Measurements from ENCODE around the gene LITAF.
A peak's percentile ranks its signal among the peaks of the same experiment; 100 is the strongest.

Gene LITAF

DNA sequence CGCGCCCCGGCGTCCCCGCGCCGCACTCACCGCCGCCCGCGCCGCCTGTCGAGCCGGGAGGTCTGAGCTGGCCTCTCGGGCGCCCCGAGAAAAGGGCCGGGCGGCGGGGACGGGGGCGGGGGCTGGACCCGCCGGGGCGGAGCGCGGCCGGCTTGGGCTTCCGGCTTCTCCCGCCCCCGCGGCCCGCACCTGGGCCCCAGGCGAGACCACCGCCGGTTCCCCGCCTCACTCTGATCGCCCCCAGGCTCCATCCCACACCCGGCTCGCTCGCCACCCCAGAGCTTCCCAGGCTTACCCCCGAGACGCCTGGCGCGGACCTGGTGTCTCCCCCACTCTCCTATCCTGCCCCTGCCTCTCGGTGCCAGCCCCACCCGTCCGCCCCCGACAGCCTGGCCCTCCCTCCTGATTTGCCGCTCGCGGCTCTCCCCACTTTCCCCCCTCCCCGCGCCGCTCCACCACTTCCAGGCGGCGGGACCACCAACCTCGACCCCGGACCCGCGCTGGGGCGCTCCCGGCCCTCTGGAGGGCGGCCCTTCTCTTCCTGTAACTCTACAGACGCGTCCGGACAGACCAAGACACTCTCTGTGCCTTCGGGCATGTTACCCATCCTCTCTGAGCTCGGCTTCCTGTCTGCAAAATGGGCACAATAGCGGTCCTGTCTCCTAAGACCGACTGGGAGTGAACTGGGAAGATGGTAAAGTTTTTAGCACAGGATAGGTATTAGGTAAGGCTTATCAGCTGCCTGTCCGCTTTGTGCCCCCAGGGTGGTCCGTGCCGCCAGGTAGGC lies at the start of gene LITAF:
LITAF (minus strand) TSS at position 64 of the 787 bp plus-strand sequence. CDS start 30,189 bp downstream, outside the sequence.
- peak; percentile 24 for DNase-seq (ENCODE audit: extremely low read depth, low read depth)
- TF ChIP-seq CTCF (IDR thresholded peaks at IDR 0.05; ENCODE audit: low read depth, low read length): peak; percentile 10

DNA sequence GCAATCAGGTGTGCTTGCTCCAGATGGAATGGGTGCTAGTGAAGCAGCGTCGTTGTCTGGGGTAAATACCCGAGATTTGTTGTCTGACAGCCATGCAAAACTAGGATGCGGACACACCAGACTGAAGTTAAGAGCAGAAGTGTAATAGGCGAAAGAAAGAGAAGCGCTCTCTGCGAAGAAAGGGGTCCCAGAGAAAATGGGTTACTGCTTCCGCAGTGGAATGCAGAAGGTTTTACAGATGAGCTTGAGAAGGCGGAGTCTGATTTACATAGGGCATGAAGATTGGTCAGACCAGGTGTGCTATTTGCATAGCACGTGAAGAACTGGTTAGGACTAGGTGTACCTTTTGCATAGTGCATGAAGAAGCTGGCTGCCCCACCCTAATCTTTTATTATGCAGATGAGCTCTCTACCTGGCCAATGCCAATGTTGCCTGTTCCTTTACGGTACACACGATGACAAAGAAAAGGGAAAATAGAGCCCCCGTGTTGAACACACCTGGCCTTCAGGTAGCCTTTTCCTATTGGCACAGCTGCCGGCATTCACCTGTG lies 49.5 kb upstream of the LITAF start:
- no peak for DNase-seq (ENCODE audit: extremely low read depth, low read depth)
- TF ChIP-seq CTCF (IDR thresholded peaks at IDR 0.05; ENCODE audit: low read depth, low read length): no peak

DNA sequence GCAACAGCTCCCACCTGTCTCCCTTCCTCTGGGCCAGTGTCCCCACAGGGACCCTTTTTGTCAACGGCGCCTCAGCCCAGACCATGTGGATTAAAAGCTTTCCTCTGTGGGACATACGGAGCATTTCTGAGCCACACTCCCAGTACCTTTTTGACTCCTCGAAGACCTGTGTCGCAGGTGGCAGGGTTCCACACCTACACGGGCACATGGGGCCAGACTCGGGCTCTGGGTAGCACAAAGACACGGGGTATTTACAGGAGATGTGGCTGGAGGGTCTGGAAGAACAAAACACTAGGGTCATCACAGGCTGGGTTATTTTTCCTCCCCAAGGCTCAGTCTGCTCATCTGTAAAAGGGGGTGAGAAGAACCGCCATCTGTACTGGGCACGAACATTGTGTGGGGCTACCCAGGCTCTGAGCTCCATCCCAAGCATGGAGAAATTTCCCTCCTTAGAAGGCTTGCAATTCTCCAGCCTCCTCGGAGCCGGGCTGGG lies 49.0 kb upstream of the LITAF start:
- no peak for TF ChIP-seq CTCF (IDR thresholded peaks at IDR 0.05; ENCODE audit: low read depth, low read length)
- no peak for DNase-seq (ENCODE audit: extremely low read depth, low read depth)

GRCh38 chr16:11635113-11635652 lies 48.5 kb upstream of the LITAF start:
- no peak for TF ChIP-seq CTCF (IDR thresholded peaks at IDR 0.05; ENCODE audit: low read depth, low read length)

GRCh38 chr16:11634312-11634711 lies 47.6 kb upstream of the LITAF start:
- DNase-seq (ENCODE audit: extremely low read depth, low read depth): no peak

More at GRCh38 chr16:11635113-11635652, 48.5 kb upstream of the LITAF start:
- no peak for DNase-seq (ENCODE audit: extremely low read depth, low read depth)

DNA sequence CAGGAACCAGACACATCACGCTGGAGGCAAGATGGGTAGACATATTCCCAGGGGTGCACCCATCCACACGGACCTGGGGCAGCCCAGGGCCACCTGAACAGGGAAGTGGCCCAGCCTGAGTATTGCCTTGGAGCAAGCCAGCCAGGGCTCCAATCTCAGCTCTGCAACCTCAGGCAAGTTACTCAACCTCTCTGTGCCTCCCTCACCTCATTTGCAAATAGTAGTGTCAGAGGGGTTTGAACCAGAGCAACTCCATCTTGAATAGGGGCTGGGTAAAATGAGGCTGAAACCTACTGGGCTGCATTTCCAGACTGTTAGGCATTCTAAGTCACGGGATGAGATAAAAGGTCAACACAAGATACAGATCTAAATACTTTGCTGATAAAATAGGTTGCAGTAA lies 46.4 kb upstream of the LITAF start:
- no peak for DNase-seq (ENCODE audit: extremely low read depth, low read depth)
- no peak for TF ChIP-seq CTCF (IDR thresholded peaks at IDR 0.05; ENCODE audit: low read depth, low read length)

More at GRCh38 chr16:11634312-11634711, 47.6 kb upstream of the LITAF start:
- no peak for TF ChIP-seq CTCF (IDR thresholded peaks at IDR 0.05; ENCODE audit: low read depth, low read length)

DNA sequence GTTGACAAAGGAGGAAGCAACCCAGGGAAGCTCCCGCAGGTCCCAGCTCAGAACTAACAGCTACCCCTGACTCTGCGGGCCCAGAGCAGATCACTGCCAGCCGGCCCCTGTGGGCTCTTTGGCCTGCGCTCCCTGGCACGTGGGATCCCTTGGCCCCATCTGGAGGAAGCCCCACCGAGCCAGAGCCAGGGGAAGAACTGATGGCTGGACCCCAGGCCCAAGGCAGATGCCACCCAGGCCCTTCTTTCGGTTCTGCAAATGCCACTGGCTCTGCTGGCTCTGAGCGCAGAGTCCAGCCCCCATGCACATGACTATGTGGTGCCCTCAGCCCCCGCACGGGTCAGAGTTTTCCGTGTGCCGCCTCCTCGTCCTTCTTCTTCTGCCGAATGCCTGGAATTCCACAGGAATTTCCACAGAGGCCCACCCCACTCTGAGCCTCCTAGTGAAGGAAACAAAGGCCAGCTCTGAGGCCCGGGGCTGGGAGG lies 45.8 kb upstream of the LITAF start:
- DNase-seq (ENCODE audit: extremely low read depth, low read depth): peak; percentile 66
- no peak for TF ChIP-seq CTCF (IDR thresholded peaks at IDR 0.05; ENCODE audit: low read depth, low read length)

Measured in AG09319 (cell line).